Measurements from ENCODE around the gene ITGA1.

DNA sequence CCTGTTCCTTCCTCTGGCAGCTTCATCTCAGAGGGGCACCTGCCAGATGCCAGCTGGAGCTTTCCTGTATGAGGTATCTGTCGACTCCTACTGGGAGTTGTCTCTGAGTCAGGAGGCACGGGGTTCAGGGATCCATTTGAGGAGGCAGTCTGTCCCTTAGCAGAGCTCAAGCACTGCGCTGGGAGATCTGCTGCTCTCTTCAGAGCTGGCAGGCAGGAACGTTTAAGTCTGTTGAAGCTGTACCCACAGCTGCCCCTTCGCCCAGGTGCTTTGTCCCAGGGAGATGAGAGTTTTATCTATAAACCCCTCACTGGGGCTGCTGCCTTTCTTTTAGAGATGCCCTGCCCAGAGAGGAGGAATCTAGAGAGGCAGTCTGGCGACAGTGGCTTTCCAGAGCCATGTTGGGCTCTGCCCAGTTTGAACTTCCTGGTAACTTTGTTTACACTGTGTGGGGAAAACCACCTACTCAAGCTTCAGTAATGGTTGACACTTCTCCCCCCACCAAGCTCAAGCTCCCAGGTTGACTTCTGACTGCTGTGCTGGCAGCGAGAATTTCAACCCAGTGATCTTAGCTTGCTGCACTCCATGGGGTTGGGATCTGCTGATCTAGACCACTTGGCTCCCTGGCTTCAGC is 189.7 kb downstream of the ITGA1 start:
- TF ChIP-seq, protein P1, sequence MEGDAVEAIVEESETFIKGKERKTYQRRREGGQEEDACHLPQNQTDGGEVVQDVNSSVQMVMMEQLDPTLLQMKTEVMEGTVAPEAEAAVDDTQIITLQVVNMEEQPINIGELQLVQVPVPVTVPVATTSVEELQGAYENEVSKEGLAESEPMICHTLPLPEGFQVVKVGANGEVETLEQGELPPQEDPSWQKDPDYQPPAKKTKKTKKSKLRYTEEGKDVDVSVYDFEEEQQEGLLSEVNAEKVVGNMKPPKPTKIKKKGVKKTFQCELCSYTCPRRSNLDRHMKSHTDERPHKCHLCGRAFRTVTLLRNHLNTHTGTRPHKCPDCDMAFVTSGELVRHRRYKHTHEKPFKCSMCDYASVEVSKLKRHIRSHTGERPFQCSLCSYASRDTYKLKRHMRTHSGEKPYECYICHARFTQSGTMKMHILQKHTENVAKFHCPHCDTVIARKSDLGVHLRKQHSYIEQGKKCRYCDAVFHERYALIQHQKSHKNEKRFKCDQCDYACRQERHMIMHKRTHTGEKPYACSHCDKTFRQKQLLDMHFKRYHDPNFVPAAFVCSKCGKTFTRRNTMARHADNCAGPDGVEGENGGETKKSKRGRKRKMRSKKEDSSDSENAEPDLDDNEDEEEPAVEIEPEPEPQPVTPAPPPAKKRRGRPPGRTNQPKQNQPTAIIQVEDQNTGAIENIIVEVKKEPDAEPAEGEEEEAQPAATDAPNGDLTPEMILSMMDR (IDR thresholded peaks at IDR 0.05): no peak
- TF ChIP-seq POLR2A (IDR thresholded peaks at IDR 0.05): no peak

Measured in lower leg skin (tissue), 3 donors.